Stimulated activated CD4-positive, alpha-beta T cell treated with anti-CD3 and anti-CD28 coated beads, Interleukin-1b, Interleukin-23, amount 100 ng/mL, for 24 hours (primary cell): ENCODE data around the gene DNAJB6.

Experiments
- DNase-seq, 4 experiments: peaks; one replicate each; pipeline ENCODE4 v3.0.0-alpha.2; 2020; ENCODE audit warnings: low read depth in 4 of 4, low spot score in 1 of 4

Gene DNAJB6

DNA sequence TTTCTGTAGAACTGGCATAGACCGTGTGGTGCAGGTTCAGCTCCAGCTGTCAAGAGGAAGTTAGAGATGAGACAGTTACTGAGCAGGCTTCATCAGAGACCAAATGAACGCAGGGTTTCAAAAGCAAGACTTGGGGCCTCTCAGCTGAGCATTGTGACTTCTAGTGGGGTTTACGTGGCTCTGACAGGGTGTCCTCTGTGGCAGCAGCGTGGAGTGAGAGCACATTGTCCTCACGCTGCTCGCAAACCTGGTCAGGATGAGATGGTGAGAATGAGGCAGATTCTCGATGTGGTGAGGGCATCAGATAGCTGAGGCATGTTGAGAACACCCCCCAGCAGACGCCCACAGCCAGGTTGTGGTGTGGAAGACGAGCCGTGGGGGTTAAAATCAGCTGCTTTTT, 126.0 kb downstream of the DNAJB6 start:
- DNase-seq = no peak

DNA sequence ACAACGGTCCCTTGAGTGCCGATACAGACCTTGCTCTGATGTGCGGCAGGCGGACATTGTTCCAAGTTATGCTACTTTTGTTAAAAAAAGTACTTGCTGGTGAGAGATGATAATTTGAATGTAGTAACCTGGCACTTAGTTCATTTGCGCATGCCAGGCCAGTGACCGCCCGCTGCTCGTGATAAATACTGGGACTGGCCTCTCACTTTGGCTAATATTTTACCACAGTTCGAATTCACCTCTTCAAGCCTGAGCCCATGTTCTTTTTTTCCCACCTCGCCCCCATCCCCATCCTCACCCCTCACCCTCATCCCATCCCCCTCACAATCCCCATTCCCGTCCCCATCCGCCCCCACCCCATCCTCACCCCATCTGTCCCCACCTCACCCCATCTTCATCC, 126.4 kb downstream of the DNAJB6 start:
- no peak for DNase-seq

DNA sequence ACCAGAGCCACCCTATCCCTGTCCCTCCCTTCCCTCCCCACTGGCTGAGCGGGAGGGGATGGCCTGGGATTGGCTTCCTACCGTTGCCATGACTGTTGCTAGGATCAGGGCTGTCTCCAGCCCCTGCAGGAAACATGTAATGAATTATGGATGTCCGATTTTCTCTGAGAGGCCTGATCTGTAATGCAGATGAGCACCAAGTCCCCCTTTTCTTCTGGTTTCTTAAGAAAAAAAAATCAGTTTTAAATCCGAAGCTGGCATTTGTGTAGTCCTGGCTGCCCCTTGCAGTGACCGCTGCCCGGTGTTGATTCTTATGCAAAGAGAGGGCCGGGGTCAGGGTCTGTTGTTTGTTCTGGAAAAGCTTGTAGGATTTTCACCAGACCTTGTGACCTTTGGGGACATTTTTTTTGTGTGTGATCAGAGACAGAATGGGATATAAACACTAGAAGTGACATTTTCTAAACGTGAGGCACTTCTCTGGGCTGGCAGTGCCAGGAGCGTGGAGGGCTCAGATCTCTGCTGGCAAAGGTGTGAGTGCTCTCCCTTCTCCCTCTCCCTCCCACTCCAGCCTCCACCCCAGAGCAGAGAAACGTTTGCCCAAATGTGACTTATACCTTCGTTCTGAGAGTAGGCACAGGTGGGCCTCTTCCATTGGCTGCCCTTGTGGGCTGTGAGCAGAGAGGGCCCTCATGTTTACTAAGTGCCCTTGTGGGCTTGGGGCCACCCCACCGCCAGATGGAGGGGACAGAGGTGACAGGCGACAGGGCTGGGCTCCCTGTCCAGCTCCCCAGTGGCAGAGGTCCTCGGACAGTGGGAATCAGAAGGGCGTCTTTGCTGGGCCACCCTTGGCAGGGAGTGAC, 127.5 kb downstream of the DNAJB6 start:
- no peak for DNase-seq

GRCh38 chr7:157464971-157465886, 128.4 kb downstream of the DNAJB6 start:
- DNase-seq = no peak

- DNase-seq = no peak
Observed at GRCh38 chr7:157465891-157466866, 129.4 kb downstream of the DNAJB6 start.

DNA sequence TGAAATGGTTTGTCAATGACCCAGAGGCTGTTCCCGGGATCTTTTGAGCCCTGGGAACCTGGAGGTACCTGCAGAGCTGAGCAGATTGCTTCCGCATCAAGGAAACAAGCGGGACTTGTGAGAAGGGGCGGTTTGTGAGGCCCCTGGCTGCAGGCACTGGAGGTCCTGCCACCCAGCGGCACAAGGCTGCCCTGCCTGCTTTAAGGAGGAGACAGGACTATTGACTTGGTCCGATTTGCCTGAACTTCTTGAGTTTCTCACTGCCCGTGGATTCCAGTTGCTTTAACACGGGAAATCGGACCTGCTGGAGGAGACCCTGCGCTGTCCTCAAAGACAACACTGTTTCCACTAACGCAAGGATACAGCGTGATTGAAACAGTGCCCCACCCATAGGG, 130.1 kb downstream of the DNAJB6 start:
- DNase-seq = no peak
